Lower leg skin (tissue), 4 donors: ENCODE measurements around the gene NFAT5. TPM values are rescaled to one million over a fixed set of nuclear protein-coding genes. Genes with fewer than 3 reads are reported as not detected.
"Not testable (repeated sequence)": the region's sequence is repeated elsewhere in the genome, so short reads cannot be mapped to it uniquely, and the experiment has no call there.

ENCODE experiments used
- DNase-seq, 2 donors: peaks; one replicate each; pipeline ENCODE4 v3.0.0-alpha.2; 2019; ENCODE audit warnings: low spot score in 2 of 2
- H3K4me3 ChIP-seq: fragments of 200-600 bp; sonication (generic); 2 replicates; pipeline ENCODE4 v1.5.1; 2017; ENCODE audit warnings: mild to moderate bottlenecking, low read depth; ENCODE audit not compliant: poor library complexity, severe bottlenecking
- CTCF ChIP-seq, 3 donors: fragments of 450-650 bp; IDR thresholded peaks; one replicate each; pipeline ENCODE4 v1.5.1; 2016; ENCODE audit warnings: antibody characterized with exemption in 3 of 3, mild to moderate bottlenecking in 3 of 3, moderate library complexity in 2 of 3
- POLR2A ChIP-seq, 2 donors: fragments of 450-650 bp; IDR thresholded peaks; one replicate each; pipeline ENCODE4 v1.6.1; 2016 to 2017; ENCODE audit warnings: antibody characterized with exemption in 2 of 2, mild to moderate bottlenecking in 1 of 2, moderate library complexity in 1 of 2
- WGBS, 2 donors: methylation state at CpG; one replicate each; pipeline ENCODE4 v1.1.5; 2018; 5-methylcytosine and 5-hydroxymethylcytosine counted together
- intact Hi-C: fragments of 100-400 bp; cut with DNase I; formaldehyde crosslinking; loops from one replicate; pipeline ENCODE4 v1.15.0; 2023; ENCODE audit warnings: low total_unique reads
- total RNA-seq, 4 donors: library from RNA; depleted of rRNA; stranded (reverse); fragments of >200 nt; gene quantifications; one replicate each; pipeline ENCODE4 v1.1.0, GENCODE V29; 2016

NFAT5 gene
- total RNA-seq, result 100 to 1,000 TPM in 1 of 4 donors, 10 to 100 TPM in 3; 74.7 to 114 (median 88.6) TPM

GRCh38 chr16:69565671-69566239, at the start of gene NFAT5:
Gene NFAT5, plus strand, starts transcription at chr16:69565966. Its CDS starts 336 bp downstream, at chr16:69566302.
- peak within 1 kb of the TSS; percentile 89 for H3K4me3 ChIP-seq
- TF ChIP-seq POLR2A (IDR thresholded peaks at IDR 0.05) (peak in 1 of 2 donors; percentile 88), CTCF (IDR thresholded peaks at IDR 0.05) (no peak)
- DNase-seq, result peak; percentile 80 to 97
- WGBS, 2 donors, result 1 to 2% methylated on average over 35 to 48 of the region's 60 CpGs
- intact Hi-C loops, result no loop called here

GRCh38 chr16:69517914-69518313, 47.9 kb upstream of the NFAT5 start:
- H3K4me3 ChIP-seq, intact Hi-C loops: not testable (repeated sequence)
- WGBS, 2 donors, result 91 to 96% methylated on average over 6 of the region's 6 CpGs
- peak in 1 of 2 donors; percentile 25 for DNase-seq

GRCh38 chr16:69520413-69520799, 45.4 kb upstream of the NFAT5 start:
- TF ChIP-seq CTCF (IDR thresholded peaks at IDR 0.05), result no peak
- TF ChIP-seq POLR2A (IDR thresholded peaks at IDR 0.05), result no peak
- no peak for DNase-seq
- no peak overlapping the region for H3K4me3 ChIP-seq
- intact Hi-C loops, result no loop called here
- WGBS, 2 donors, result 87 to 95% methylated on average over 4 of the region's 4 CpGs

GRCh38 chr16:69520800-69521602, 44.8 kb upstream of the NFAT5 start:
- WGBS, 2 donors, result 70 to 82% methylated on average over 3 of the region's 3 CpGs
- H3K4me3 ChIP-seq, result no peak overlapping the region
- intact Hi-C loops, result no loop called here
- peak in 1 of 2 donors; percentile 48 for DNase-seq
- TF ChIP-seq POLR2A (IDR thresholded peaks at IDR 0.05) (no peak), CTCF (IDR thresholded peaks at IDR 0.05) (no peak)

GRCh38 chr16:69522041-69522578, 43.7 kb upstream of the NFAT5 start:
- no peak overlapping the region for H3K4me3 ChIP-seq
- intact Hi-C loops, result no loop called here
- DNase-seq, result no peak
- no peak for TF ChIP-seq CTCF (IDR thresholded peaks at IDR 0.05)
- no peak for TF ChIP-seq POLR2A (IDR thresholded peaks at IDR 0.05)
- 80 to 83% methylated on average over 5 of the region's 5 CpGs for WGBS, 2 donors

GRCh38 chr16:69522732-69523404, 42.9 kb upstream of the NFAT5 start:
- peak in 1 of 2 donors; percentile 21 for DNase-seq
- no peak overlapping the region for H3K4me3 ChIP-seq
- intact Hi-C loops, result no loop called here
- TF ChIP-seq POLR2A (IDR thresholded peaks at IDR 0.05), result no peak
- WGBS, 2 donors, result 95 to 96% methylated on average over 7 of the region's 7 CpGs
